Vagina (tissue), 2 donors: ENCODE results near the gene CXCR1.

Experiments used
- CTCF ChIP-seq, 3 experiments: fragments of 450-650 bp in 2 of 3; fragments of 200-600 bp in 1 of 3; sonication (generic) in 1 of 3; IDR thresholded peaks; one replicate each; pipeline ENCODE4 v1.5.1; 2017 to 2019; ENCODE audit warnings: antibody characterized with exemption in 3 of 3, mild to moderate bottlenecking in 2 of 3, moderate library complexity in 2 of 3
- POLR2A ChIP-seq, 2 donors: fragments of 450-650 bp; IDR thresholded peaks; one replicate each; pipeline ENCODE4 v1.6.1; 2017; ENCODE audit warnings: antibody characterized with exemption in 2 of 2, mild to moderate bottlenecking in 2 of 2, moderate library complexity in 2 of 2

DNA sequence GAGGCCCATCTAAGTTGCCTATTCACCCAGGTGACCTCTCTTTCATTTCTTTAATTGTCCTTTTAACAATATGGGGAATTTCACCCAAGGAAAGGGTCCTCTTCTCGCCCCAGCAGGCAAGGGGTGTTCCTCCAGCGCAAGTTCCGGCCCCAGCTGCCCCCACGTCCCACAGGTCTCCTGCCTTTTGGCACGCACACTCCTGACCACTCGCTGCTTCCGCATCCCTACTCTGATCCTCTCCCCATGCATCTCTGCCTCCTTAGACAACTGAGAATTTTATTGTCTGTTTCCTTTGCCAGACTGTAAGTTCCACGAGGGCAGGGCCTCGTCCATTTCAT is 49.5 kb upstream of the CXCR1 start:
- TF ChIP-seq POLR2A (IDR thresholded peaks at IDR 0.05) (no peak), CTCF (IDR thresholded peaks at IDR 0.05) (no peak)
